H1 (cell line): ENCODE results near the gene WDR7. TPM values are rescaled to one million over a fixed set of nuclear protein-coding genes. Genes with fewer than 3 reads are reported as not detected.

Source experiments
- CTCF ChIA-PET: fragments of 300-600 bp; sonication (Branson Sonifier 250); formaldehyde crosslinking; loops from one replicate; lab custom pipeline; 2021; ENCODE audit not compliant: partially characterized antibody; lab: Charles Lee
- POLR2A ChIA-PET: fragments of 300-600 bp; sonication (Branson Sonifier 250); formaldehyde crosslinking; loops from one replicate; lab custom pipeline; 2021; ENCODE audit warnings: inconsistent platforms; ENCODE audit not compliant: partially characterized antibody; lab: Charles Lee
- DNase-seq, 2 experiments: peaks; one replicate each; pipeline versions ENCODE4 v3.0.0 to v3.0.0-alpha.2; 2010 to 2022; ENCODE audit warnings: low spot score in 2 of 2, low read depth in 1 of 2, mixed read lengths in 1 of 2
- FAIRE-seq: peaks from 2 replicates; lab custom pipeline; 2011; peaks lifted over from hg19 to GRCh38; lab: Jason Lieb, UNC
- H2AFZ ChIP-seq: 2 replicates; pipeline ENCODE4 v1.8.1; 2012; ENCODE audit warnings: low read length, inconsistent platforms
- H2AK5ac ChIP-seq: 2 replicates; pipeline ENCODE4 v1.6.1; 2013; ENCODE audit warnings: low read depth, low read length
- H2BK120ac ChIP-seq: replicated peaks from 2 replicates; pipeline ENCODE3; 2013; ENCODE audit warnings: low read depth, low read length, inconsistent platforms
- H2BK12ac ChIP-seq: 2 replicates; pipeline ENCODE4 v1.6.1; 2013; ENCODE audit warnings: low read depth, low read length
- H2BK15ac ChIP-seq: 2 replicates; pipeline ENCODE4 v1.6.1; 2013; ENCODE audit warnings: low read length
- H2BK20ac ChIP-seq: 2 replicates; pipeline ENCODE4 v1.6.1; 2013; ENCODE audit warnings: low read length
- H2BK5ac ChIP-seq: 2 replicates; pipeline ENCODE4 v1.6.1; 2013; ENCODE audit warnings: low read depth, low read length
- H3K14ac ChIP-seq: 2 replicates; pipeline ENCODE4 v1.6.1; 2013; ENCODE audit warnings: inconsistent platforms; ENCODE audit not compliant: insufficient read length
- H3K18ac ChIP-seq: 2 replicates; pipeline ENCODE4 v1.6.1; 2013; ENCODE audit warnings: low read length; ENCODE audit errors: extremely low read depth
- H3K23ac ChIP-seq: 2 replicates; pipeline ENCODE4 v1.6.1; 2013; ENCODE audit warnings: inconsistent platforms; ENCODE audit not compliant: insufficient read length
- H3K23me2 ChIP-seq: 2 replicates; pipeline ENCODE4 v1.6.1; 2013; ENCODE audit warnings: low read depth, low read length
- H3K27ac ChIP-seq: 2 replicates; pipeline ENCODE4 v1.6.1; 2011; ENCODE audit warnings: low read depth, low read length, inconsistent platforms
- H3K27me3 ChIP-seq, 4 experiments: replicated peaks in 1 of 4; 1 replicate in 1 of 4; 2 replicates in 3 of 4; pipeline versions ENCODE4 v1.6.1 to v1.8.1; 2011 to 2013; ENCODE audit warnings: low read length in 3 of 4, mild to moderate bottlenecking in 3 of 4, inconsistent platforms in 2 of 4, mixed read lengths in 2 of 4, moderate library complexity in 1 of 4; ENCODE audit not compliant: control insufficient read depth in 3 of 4, insufficient read depth in 3 of 4; ENCODE audit errors: extremely low read depth in 1 of 4
- H3K36me3 ChIP-seq, 4 experiments: 2 replicates each; pipeline versions ENCODE4 v1.6.1 to v1.8.1; 2011 to 2013; ENCODE audit warnings: mild to moderate bottlenecking in 4 of 4, low read length in 3 of 4, moderate library complexity in 2 of 4, control low read depth in 1 of 4, inconsistent platforms in 1 of 4; ENCODE audit not compliant: insufficient read depth in 4 of 4, control insufficient read depth in 2 of 4
- H3K4ac ChIP-seq: replicated peaks from 2 replicates; pipeline ENCODE3; 2013; ENCODE audit warnings: low read length, low read depth, mixed read lengths, inconsistent platforms; ENCODE audit not compliant: insufficient read length
- H3K4me1 ChIP-seq, 4 experiments: replicated peaks in 1 of 4; 1 replicate in 1 of 4; 2 replicates in 3 of 4; pipeline versions ENCODE4 v1.6.1 to v1.8.1; 2011 to 2013; ENCODE audit warnings: low read length in 3 of 4, inconsistent platforms in 2 of 4, mixed read lengths in 1 of 4; ENCODE audit not compliant: insufficient read depth in 4 of 4, control insufficient read depth in 3 of 4
- H3K4me2 ChIP-seq, 2 experiments: 2 replicates each; pipeline versions ENCODE4 v1.6.1 to v1.8.1; 2011 to 2013; ENCODE audit warnings: low read depth in 2 of 2, low read length in 2 of 2, control low read depth in 1 of 2, inconsistent platforms in 1 of 2, mild to moderate bottlenecking in 1 of 2; ENCODE audit not compliant: insufficient read depth in 1 of 2
- H3K4me3 ChIP-seq, 4 experiments: fragments of 200-600, 300-600 bp in 1 of 4; sonication (generic), shearing (Covaris generic), sonication (Bioruptor Twin) in 1 of 4; 2 replicates each; pipeline versions ENCODE4 v1.5.1 to v1.8.1; 2011 to 2016; ENCODE audit warnings: low read length in 4 of 4, low read depth in 3 of 4, control low read depth in 2 of 4, inconsistent platforms in 2 of 4, mild to moderate bottlenecking in 2 of 4, mixed read lengths in 1 of 4, moderate library complexity in 1 of 4; ENCODE audit not compliant: insufficient read depth in 2 of 4; ENCODE audit errors: extremely low read depth in 1 of 4
- H3K56ac ChIP-seq: replicated peaks from 2 replicates; pipeline ENCODE3; 2013; ENCODE audit warnings: low read depth, mild to moderate bottlenecking, mixed read lengths, low read length, inconsistent platforms; ENCODE audit not compliant: insufficient read length
- H3K79me1 ChIP-seq: 2 replicates; pipeline ENCODE4 v1.6.1; 2013; ENCODE audit warnings: low read depth, low read length, control low read depth
- H3K79me2 ChIP-seq, 2 experiments: 2 replicates each; pipeline versions ENCODE4 v1.6.1 to v1.8.1; 2012 to 2013; ENCODE audit warnings: low read length in 2 of 2, mild to moderate bottlenecking in 2 of 2, inconsistent platforms in 1 of 2; ENCODE audit not compliant: insufficient read depth in 2 of 2, control insufficient read depth in 1 of 2
- H3K9ac ChIP-seq, 4 experiments: replicated peaks in 1 of 4; 1 replicate in 1 of 4; 2 replicates in 3 of 4; pipeline versions ENCODE4 v1.6.1 to v1.8.1; 2011 to 2013; ENCODE audit warnings: low read depth in 3 of 4, low read length in 3 of 4, control low read depth in 2 of 4, mild to moderate bottlenecking in 2 of 4, moderate library complexity in 2 of 4, inconsistent platforms in 1 of 4; ENCODE audit errors: extremely low read depth in 1 of 4
- H3K9me3 ChIP-seq, 2 experiments: 2 replicates each; pipeline versions ENCODE4 v1.6.1 to v1.8.1; 2012 to 2013; ENCODE audit warnings: mild to moderate bottlenecking in 2 of 2, moderate library complexity in 2 of 2, control low read depth in 1 of 2, inconsistent platforms in 1 of 2, low read depth in 1 of 2, low read length in 1 of 2, mixed read lengths in 1 of 2; ENCODE audit not compliant: insufficient read depth in 2 of 2
- H4K20me1 ChIP-seq, 2 experiments: replicated peaks in 1 of 2; 2 replicates each; pipeline versions ENCODE3 to v1.8.1; 2011 to 2013; ENCODE audit warnings: inconsistent platforms in 2 of 2, low read length in 2 of 2, mild to moderate bottlenecking in 1 of 2; ENCODE audit not compliant: insufficient read depth in 2 of 2, control insufficient read depth in 1 of 2
- H4K5ac ChIP-seq: 2 replicates; pipeline ENCODE4 v1.6.1; 2013; ENCODE audit warnings: low read length, low read depth, mixed read lengths, inconsistent platforms; ENCODE audit not compliant: insufficient read length
- H4K8ac ChIP-seq: 2 replicates; pipeline ENCODE4 v1.8.0; 2013; ENCODE audit warnings: mild to moderate bottlenecking, moderate library complexity, low read length, inconsistent platforms; ENCODE audit not compliant: insufficient read depth; ENCODE audit errors: extremely low read depth
- H4K91ac ChIP-seq: replicated peaks from 2 replicates; pipeline ENCODE3; 2013; ENCODE audit warnings: low read length, mixed read lengths, inconsistent platforms; ENCODE audit not compliant: insufficient read length
- BRCA1 ChIP-seq: IDR thresholded peaks from 2 replicates; pipeline ENCODE4 v1.6.1; 2012; ENCODE audit warnings: low read depth, low read length, improper control_type of control experiment
- CHD2 ChIP-seq: IDR thresholded peaks from 2 replicates; pipeline ENCODE4 v1.6.1; 2012; ENCODE audit warnings: low read length, improper control_type of control experiment
- EZH2 ChIP-seq: fragments of 200-600 bp; sonication (generic); IDR thresholded peaks from 2 replicates; pipeline ENCODE4 v1.7.1; 2012; ENCODE audit warnings: low read depth, mild to moderate bottlenecking, moderate library complexity, low read length, inconsistent platforms; ENCODE audit not compliant: severe bottlenecking
- GABPA ChIP-seq: IDR thresholded peaks from 2 replicates; pipeline ENCODE4 v1.6.1; 2011; ENCODE audit warnings: mild to moderate bottlenecking, low read length, moderate library complexity, borderline replicate concordance; ENCODE audit not compliant: insufficient read depth
- KDM4A ChIP-seq: IDR thresholded peaks from one replicate; pipeline ENCODE4 v1.7.1; 2012; ENCODE audit warnings: low read depth, mild to moderate bottlenecking, moderate library complexity, low read length, inconsistent platforms; ENCODE audit not compliant: severe bottlenecking
- SP1 ChIP-seq: IDR thresholded peaks from 2 replicates; pipeline ENCODE4 v1.6.1; 2011; ENCODE audit warnings: low read depth, low read length
- SP4 ChIP-seq: IDR thresholded peaks from 2 replicates; pipeline ENCODE4 v1.6.1; 2012; ENCODE audit warnings: low read length, inconsistent platforms
- WGBS, 2 experiments: shearing (Covaris generic) in 1 of 2; methylation state at CpG; one replicate each; pipeline versions ENCODE4 v1.1.6 to v1.1.7; 2013 to 2015; ENCODE audit warnings: low lambda C conversion rate in 2 of 2, mixed read lengths in 2 of 2, inconsistent platforms in 1 of 2, low coverage in 1 of 2, missing lambda C conversion rate in 1 of 2; ENCODE audit not compliant: insufficient replicate concordance in 2 of 2, insufficient coverage in 1 of 2, insufficient read length in 1 of 2; ENCODE audit errors: extremely low coverage in 1 of 2, missing lambda C conversion rate in 1 of 2; 5-methylcytosine and 5-hydroxymethylcytosine counted together
- polyA plus RNA-seq, 7 experiments: library from polyadenylated mRNA; depleted of rRNA in 3 of 7; stranded (reverse) in 5 of 7; unstranded in 2 of 7; fragments of >200 nt in 5 of 7; fragments of 200-250 nt in 2 of 7; gene quantifications; 1 replicate in 5 of 7; 2 replicates in 1 of 7; 4 replicates in 1 of 7; pipeline versions ENCODE4 v1.2.1 to v1.2.3, GENCODE V29; 2011 to 2013; ENCODE audit warnings: missing spikeins in 2 of 7, mixed read lengths in 2 of 7
- total RNA-seq: library from RNA; stranded (reverse); fragmentation: NEBNext Ultra II Directional; extraction: Animal tissue kit (Norgen Biotek cat#: 25700); gene quantifications from 2 replicates; pipeline ENCODE4 v1.2.1, GENCODE V29; 2021
- TF ChIP-seq, protein P1 (sequence below): IDR thresholded peaks from 2 replicates; pipeline ENCODE4 v1.6.1; 2012; ENCODE audit warnings: low read length, inconsistent platforms

WDR7 gene
- total and polyA plus RNA-seq, 2 of the 8 experiments (the other 6 are each of a cell fraction or from before 2014, with no cell fraction given), result 5.5 to 15.2 TPM

DNA sequence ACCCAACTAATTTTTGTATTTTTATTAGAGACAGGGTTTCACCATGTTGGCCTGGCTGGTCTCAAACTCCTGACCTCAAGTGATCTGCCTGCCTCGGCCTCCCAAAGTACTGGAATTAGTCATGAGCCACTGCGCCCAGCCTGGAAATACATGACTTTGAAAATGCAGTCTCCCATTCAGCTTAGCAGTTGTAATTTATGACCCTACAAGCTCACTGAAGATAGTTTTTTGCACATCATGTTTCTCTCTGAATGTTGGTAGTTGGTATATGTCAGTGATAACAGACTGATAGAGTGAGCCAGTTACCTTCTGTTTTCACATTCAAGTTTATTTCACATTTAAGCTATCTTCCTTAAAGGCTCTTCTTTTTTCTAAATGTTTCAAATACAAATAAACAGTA lies 7.1 kb downstream of the WDR7 start:
- 0 out of 2 replicates have a peak, but pooled peaks cover 2% of the 10 kb centered on the region for H3K23me2 ChIP-seq
- no peak overlapping the region for H2BK12ac ChIP-seq
- H4K20me1 ChIP-seq, result peaks cover 0 to 2% of the 10 kb centered on the region in 2 experiments
- no peaks in the 10 kb centered on the region for H3K9me3 ChIP-seq
- H3K56ac ChIP-seq, result no peak overlapping the region
- H2BK5ac ChIP-seq, result no peak overlapping the region
- no peak overlapping the region for H3K23ac ChIP-seq
- ChIA-PET CTCF (interaction anchor here (1.1 kb wide), 1 partner anchor 15 kb away, joined by 3 read pairs; no protein-coding TSS in a partner anchor), POLR2A (no interaction called here)
- no peak overlapping the region for H3K4me2 ChIP-seq
- H2BK20ac ChIP-seq, result no peak overlapping the region
- peaks cover 0 to 2% (median 0%) of the 10 kb centered on the region in 4 experiments; a peak in 1 of 7 replicates for H3K4me1 ChIP-seq
- no peaks in the 10 kb centered on the region for H3K27me3 ChIP-seq
- H2AFZ ChIP-seq, result no peak overlapping the region
- H3K79me1 ChIP-seq, result no peaks in the 10 kb centered on the region; the same call in 1 of the 2 replicates
- no peak overlapping the region for H3K4me3 ChIP-seq
- no peaks in the 10 kb centered on the region for H3K36me3 ChIP-seq
- H2BK15ac ChIP-seq, result no peak overlapping the region
- no peak overlapping the region for H3K14ac ChIP-seq
- peaks cover 0 to 42% of the 10 kb centered on the region in 2 experiments; a peak in 2 of 4 replicates for H3K79me2 ChIP-seq
- no peak overlapping the region for H3K9ac ChIP-seq
- FAIRE-seq, result no peak
- no peak overlapping the region for H2BK120ac ChIP-seq
- H4K5ac ChIP-seq, result no peak overlapping the region
- no peak overlapping the region for H4K8ac ChIP-seq
- no peak overlapping the region for H4K91ac ChIP-seq
- no peak for DNase-seq
- 96% methylated on average over 2 of the region's 2 CpGs; no CpG with 5 or more reads in 1 of the 2 experiments for WGBS, 2 experiments
- no peak overlapping the region for H3K18ac ChIP-seq
- H3K27ac ChIP-seq, result no peak overlapping the region
- H3K4ac ChIP-seq, result no peak overlapping the region
- no peak overlapping the region for H2AK5ac ChIP-seq
- TF ChIP-seq BRCA1 (no peak), EZH2 (no peak), KDM4A (no peak), CHD2 (no peak), GABPA (no peak), SP4 (no peak), SP1 (no peak)
- TF ChIP-seq, protein P1, sequence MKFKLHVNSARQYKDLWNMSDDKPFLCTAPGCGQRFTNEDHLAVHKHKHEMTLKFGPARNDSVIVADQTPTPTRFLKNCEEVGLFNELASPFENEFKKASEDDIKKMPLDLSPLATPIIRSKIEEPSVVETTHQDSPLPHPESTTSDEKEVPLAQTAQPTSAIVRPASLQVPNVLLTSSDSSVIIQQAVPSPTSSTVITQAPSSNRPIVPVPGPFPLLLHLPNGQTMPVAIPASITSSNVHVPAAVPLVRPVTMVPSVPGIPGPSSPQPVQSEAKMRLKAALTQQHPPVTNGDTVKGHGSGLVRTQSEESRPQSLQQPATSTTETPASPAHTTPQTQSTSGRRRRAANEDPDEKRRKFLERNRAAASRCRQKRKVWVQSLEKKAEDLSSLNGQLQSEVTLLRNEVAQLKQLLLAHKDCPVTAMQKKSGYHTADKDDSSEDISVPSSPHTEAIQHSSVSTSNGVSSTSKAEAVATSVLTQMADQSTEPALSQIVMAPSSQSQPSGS, result no peak
